ENCODE results near the gene CHSY1. TPM values are rescaled to one million over a fixed set of nuclear protein-coding genes. Genes with fewer than 3 reads are reported as not detected.

Gene CHSY1
- total and polyA plus RNA-seq, 9 donors: 23.0 to 69.9 (median 33.0) TPM

- TF ChIP-seq POLR2A (IDR thresholded peaks at IDR 0.05) (peak; percentile 96), EP300 (IDR thresholded peaks at IDR 0.05) (no peak), CTCF (IDR thresholded peaks at IDR 0.05) (peak in 1 of 3 donors; percentile 20)
- Histone ChIP-seq H3K9me3 (no peaks in the 10 kb centered on the region), H3K27ac (peak within 1 kb of the TSS; percentile 57 to 77), H3K4me3 (peak within 1 kb of the TSS; percentile 98), H3K4me1 (ENCODE audit: insufficient read depth) (peaks cover 3% of the 10 kb centered on the region), H3K36me3 (no peaks in the 10 kb centered on the region), H3K27me3 (no peaks in the 10 kb centered on the region)
- intact Hi-C loops (cut with DNase I): loop anchor here in 2 of 4 donors (5.0 to 10.0 kb wide), 2 partner anchors 672 to 935 kb away; partner anchors contain the start of genes ADAMTS17 (in 1 of the 2), ASB7 (in 1 of the 2) and LINS1 (in 1 of the 2)
- peak; percentile 91 to 97 (median 95) for DNase-seq
- 0 to 1% (median 0%) methylated on average over 52 to 91 of the region's 91 CpGs for WGBS, 3 donors
Observed at GRCh38 chr15:101277038-101277822, 25.4 kb upstream of the CHSY1 start, which contains the start of gene SELENOS. Gene SELENOS, minus strand, starts transcription at chr15:101277485. Its CDS starts 68 bp downstream, at chr15:101277417.

- Histone ChIP-seq H3K4me3 (peak overlapping the region; percentile 98), H3K4me1 (ENCODE audit: insufficient read depth) (peaks cover 3% of the 10 kb centered on the region), H3K27me3 (no peaks in the 10 kb centered on the region), H3K36me3 (no peaks in the 10 kb centered on the region), H3K9me3 (no peaks in the 10 kb centered on the region), H3K27ac (peak overlapping the region; percentile 57 to 77)
- intact Hi-C loops (cut with DNase I): loop anchor here in 2 of 4 donors (5.0 to 10.0 kb wide), 2 partner anchors 672 to 934 kb away; partner anchors contain the start of genes ADAMTS17 (in 1 of the 2), ASB7 (in 1 of the 2) and LINS1 (in 1 of the 2)
- 3 to 8% (median 4%) methylated on average over 14 of the region's 14 CpGs for WGBS, 3 donors
- TF ChIP-seq POLR2A (IDR thresholded peaks at IDR 0.05) (no peak), CTCF (IDR thresholded peaks at IDR 0.05) (peak in 1 of 3 donors; percentile 16), EP300 (IDR thresholded peaks at IDR 0.05) (no peak)
- DNase-seq: no peak
Observed at GRCh38 chr15:101276501-101277037, 24.7 kb upstream of the CHSY1 start.

GRCh38 chr15:101275018-101275417 is 23.2 kb upstream of the CHSY1 start:
- TF ChIP-seq POLR2A (IDR thresholded peaks at IDR 0.05) (no peak), EP300 (IDR thresholded peaks at IDR 0.05) (no peak), CTCF (IDR thresholded peaks at IDR 0.05) (no peak)
- no peak overlapping the region for H3K27ac ChIP-seq
- intact Hi-C loops (cut with DNase I): loop anchor here in 2 of 4 donors (5.0 to 10.0 kb wide), 2 partner anchors 670 to 933 kb away; partner anchors contain the start of genes ADAMTS17 (in 1 of the 2), ASB7 (in 1 of the 2) and LINS1 (in 1 of the 2)
- peaks cover 3% of the 10 kb centered on the region for H3K4me1 ChIP-seq (ENCODE audit: insufficient read depth)
- 79 to 83% (median 81%) methylated on average over 5 of the region's 5 CpGs for WGBS, 3 donors
- no peaks in the 10 kb centered on the region for H3K36me3 ChIP-seq
- H3K9me3 ChIP-seq: no peaks in the 10 kb centered on the region
- no peaks in the 10 kb centered on the region for H3K27me3 ChIP-seq
- DNase-seq: no peak
- H3K4me3 ChIP-seq: no peak overlapping the region

GRCh38 chr15:101273534-101273933 is 21.7 kb upstream of the CHSY1 start:
- 73 to 78% (median 74%) methylated on average over 5 of the region's 5 CpGs for WGBS, 3 donors
- Histone ChIP-seq H3K27ac (no peak overlapping the region), H3K4me3 (no peak overlapping the region), H3K9me3 (no peaks in the 10 kb centered on the region), H3K4me1 (ENCODE audit: insufficient read depth) (peaks cover 3% of the 10 kb centered on the region), H3K27me3 (no peaks in the 10 kb centered on the region), H3K36me3 (no peaks in the 10 kb centered on the region)
- intact Hi-C loops (cut with DNase I): loop anchor here in 1 of 4 donors (10.0 kb wide), 1 partner anchor 669 kb away; the partner anchor contains the start of genes ASB7 and LINS1
- no peak for DNase-seq
- TF ChIP-seq POLR2A (IDR thresholded peaks at IDR 0.05) (no peak), EP300 (IDR thresholded peaks at IDR 0.05) (no peak), CTCF (IDR thresholded peaks at IDR 0.05) (no peak)
